OCI-LY7 (cell line): ENCODE measurements around the gene PGAP1. TPM values are rescaled to one million over a fixed set of nuclear protein-coding genes. Genes with fewer than 3 reads are reported as not detected.

Experiments used
- BruUV-seq: library from RNA; stranded (reverse); fragments of 400-500 nt; replicated peaks from 2 replicates; lab custom pipeline; 2021; lab: Mats Ljungman, UMichigan
- CTCF ChIA-PET: fragments of 300-600 bp; sonication (Branson Sonifier 250); formaldehyde crosslinking; loops from one replicate; lab custom pipeline; 2022; ENCODE audit warnings: antibody characterized with exemption; ENCODE audit not compliant: unreplicated experiment; lab: Charles Lee
- POLR2A ChIA-PET: fragments of 300-600 bp; sonication (Branson Sonifier 250); formaldehyde crosslinking; loops from one replicate; lab custom pipeline; 2022; ENCODE audit warnings: antibody characterized with exemption; lab: Charles Lee
- DNase-seq: peaks from one replicate; pipeline ENCODE4 v3.0.0-alpha.2; 2015; ENCODE audit warnings: low spot score
- H2AFZ ChIP-seq: fragments of 200-600 bp; sonication (generic), shearing (Covaris generic); 2 replicates; pipeline ENCODE4 v1.6.1; 2014; ENCODE audit warnings: mild to moderate bottlenecking, antibody characterized with exemption, low read length, moderate library complexity
- H3K27ac ChIP-seq: fragments of 200-600 bp; sonication (generic); 2 replicates; pipeline ENCODE4 v1.5.1; 2014; ENCODE audit warnings: mixed run types, low read depth, mild to moderate bottlenecking, moderate library complexity, low read length, inconsistent platforms; ENCODE audit not compliant: poor library complexity, severe bottlenecking
- H3K36me3 ChIP-seq: fragments of 200-600 bp; sonication (generic); 2 replicates; pipeline ENCODE4 v1.6.1; 2014; ENCODE audit warnings: mild to moderate bottlenecking, antibody characterized with exemption, low read length, moderate library complexity, mixed read lengths; ENCODE audit not compliant: insufficient read depth
- H3K4me1 ChIP-seq: fragments of 200-600 bp; sonication (generic); 2 replicates; pipeline ENCODE4 v1.5.1; 2014; ENCODE audit warnings: mild to moderate bottlenecking, low read length; ENCODE audit not compliant: insufficient read depth, poor library complexity, severe bottlenecking
- H3K4me2 ChIP-seq: fragments of 200-600 bp; sonication (generic); 2 replicates; pipeline ENCODE4 v1.6.1; 2014; ENCODE audit warnings: mild to moderate bottlenecking, low read length
- H3K4me3 ChIP-seq: fragments of 200-600 bp; sonication (generic); 2 replicates; pipeline ENCODE4 v1.5.1; 2014; ENCODE audit warnings: mild to moderate bottlenecking, low read depth, low read length; ENCODE audit not compliant: poor library complexity, severe bottlenecking
- H3K79me2 ChIP-seq: fragments of 200-600 bp; sonication (generic); 2 replicates; pipeline ENCODE4 v1.6.1; 2016; ENCODE audit warnings: low read depth, mild to moderate bottlenecking, low read length, moderate library complexity, mixed read lengths; ENCODE audit not compliant: insufficient read depth
- H3K9me2 ChIP-seq: fragments of 200-600 bp; sonication (generic); 2 replicates; pipeline ENCODE4 v1.6.1; 2016; ENCODE audit warnings: mild to moderate bottlenecking, low read length, mixed read lengths; ENCODE audit not compliant: insufficient read depth
- H3K9me3 ChIP-seq: fragments of 200-600 bp; sonication (generic); 2 replicates; pipeline ENCODE4 v1.6.1; 2014; ENCODE audit warnings: mild to moderate bottlenecking, mixed run types, low read length, mixed read lengths
- H4K20me1 ChIP-seq: fragments of 200-600 bp; sonication (generic); 2 replicates; pipeline ENCODE4 v1.6.1; 2014; ENCODE audit warnings: mild to moderate bottlenecking, antibody characterized with exemption, low read length, moderate library complexity, mixed read lengths; ENCODE audit not compliant: insufficient read depth
- EZH2phosphoT487 ChIP-seq: fragments of 200-600 bp; sonication (generic); IDR thresholded peaks from 2 replicates; pipeline ENCODE4 v1.6.1; 2018; ENCODE audit warnings: low read depth, borderline replicate concordance, mild to moderate bottlenecking, mixed run types, antibody characterized with exemption, low read length, moderate library complexity, mixed read lengths
- intact Hi-C: fragments of 100-400 bp; cut with micrococcal nuclease; formaldehyde crosslinking; loops from one replicate; pipeline ENCODE4 v1.10.0; 2022; ENCODE audit not compliant: unreplicated experiment
- total RNA-seq, 2 experiments: library from RNA; depleted of rRNA in 1 of 2; stranded (reverse); fragments of >200 nt in 1 of 2; shearing (Covaris generic) in 1 of 2; gene quantifications; 2 replicates each; pipeline ENCODE4 v1.2.3, GENCODE V29; 2014 to 2022
- TF ChIP-seq, protein P1 (sequence below): fragments of 200-600 bp; sonication (generic); conservative IDR thresholded peaks from 2 replicates; pipeline ENCODE4 v1.5.1; 2014; ENCODE audit warnings: mild to moderate bottlenecking, antibody characterized with exemption, low read length, moderate library complexity, mixed read lengths

PGAP1 gene
- total RNA-seq, 2 experiments from 2014 or later, result 0.54 to 1.9 TPM

GRCh38 chr2:196963043-196963442 is 36.5 kb upstream of the PGAP1 start:
- Histone ChIP-seq H4K20me1 (no peaks in the 10 kb centered on the region), H3K9me3 (no peaks in the 10 kb centered on the region), H3K4me3 (no peak overlapping the region), H3K4me2 (no peak overlapping the region), H3K79me2 (no peaks in the 10 kb centered on the region), H3K9me2 (no peaks in the 10 kb centered on the region), H3K36me3 (no peaks in the 10 kb centered on the region), H2AFZ (no peak overlapping the region), H3K4me1 (no peaks in the 10 kb centered on the region), H3K27ac (no peak overlapping the region)
- intact Hi-C loops, result no loop called here
- CTCF ChIA-PET, result no interaction called here
- BruUV-seq, result no TSS peak
- POLR2A ChIA-PET, result no interaction called here
- TF ChIP-seq, protein P1, sequence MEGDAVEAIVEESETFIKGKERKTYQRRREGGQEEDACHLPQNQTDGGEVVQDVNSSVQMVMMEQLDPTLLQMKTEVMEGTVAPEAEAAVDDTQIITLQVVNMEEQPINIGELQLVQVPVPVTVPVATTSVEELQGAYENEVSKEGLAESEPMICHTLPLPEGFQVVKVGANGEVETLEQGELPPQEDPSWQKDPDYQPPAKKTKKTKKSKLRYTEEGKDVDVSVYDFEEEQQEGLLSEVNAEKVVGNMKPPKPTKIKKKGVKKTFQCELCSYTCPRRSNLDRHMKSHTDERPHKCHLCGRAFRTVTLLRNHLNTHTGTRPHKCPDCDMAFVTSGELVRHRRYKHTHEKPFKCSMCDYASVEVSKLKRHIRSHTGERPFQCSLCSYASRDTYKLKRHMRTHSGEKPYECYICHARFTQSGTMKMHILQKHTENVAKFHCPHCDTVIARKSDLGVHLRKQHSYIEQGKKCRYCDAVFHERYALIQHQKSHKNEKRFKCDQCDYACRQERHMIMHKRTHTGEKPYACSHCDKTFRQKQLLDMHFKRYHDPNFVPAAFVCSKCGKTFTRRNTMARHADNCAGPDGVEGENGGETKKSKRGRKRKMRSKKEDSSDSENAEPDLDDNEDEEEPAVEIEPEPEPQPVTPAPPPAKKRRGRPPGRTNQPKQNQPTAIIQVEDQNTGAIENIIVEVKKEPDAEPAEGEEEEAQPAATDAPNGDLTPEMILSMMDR, result no peak
- TF ChIP-seq EZH2phosphoT487, result no peak
- no peak for DNase-seq

- no peaks in the 10 kb centered on the region for H3K9me3 ChIP-seq
- ChIA-PET CTCF (no interaction called here), POLR2A (no interaction called here)
- no peak for DNase-seq
- no peaks in the 10 kb centered on the region for H4K20me1 ChIP-seq
- no peak overlapping the region for H2AFZ ChIP-seq
- no TSS peak for BruUV-seq
- intact Hi-C loops, result no loop called here
- H3K4me3 ChIP-seq, result no peak overlapping the region
- no peaks in the 10 kb centered on the region for H3K9me2 ChIP-seq
- no peak for TF ChIP-seq EZH2phosphoT487
- TF ChIP-seq, protein P1, result no peak
- H3K4me1 ChIP-seq, result no peaks in the 10 kb centered on the region
- no peaks in the 10 kb centered on the region for H3K79me2 ChIP-seq
- H3K36me3 ChIP-seq, result no peaks in the 10 kb centered on the region
- no peak overlapping the region for H3K4me2 ChIP-seq
- no peak overlapping the region for H3K27ac ChIP-seq
Observed at GRCh38 chr2:196962325-196962724, 35.8 kb upstream of the PGAP1 start.

- ChIA-PET CTCF (no interaction called here), POLR2A (no interaction called here)
- H3K9me2 ChIP-seq, result no peaks in the 10 kb centered on the region
- no peaks in the 10 kb centered on the region for H3K36me3 ChIP-seq
- no peak for TF ChIP-seq EZH2phosphoT487
- TF ChIP-seq, protein P1, result no peak
- no TSS peak for BruUV-seq
- no peak overlapping the region; the same call in 1 of the 2 replicates for H2AFZ ChIP-seq
- no peaks in the 10 kb centered on the region for H3K4me1 ChIP-seq
- no peaks in the 10 kb centered on the region for H4K20me1 ChIP-seq
- H3K4me3 ChIP-seq, result no peak overlapping the region
- intact Hi-C loops, result no loop called here
- no peaks in the 10 kb centered on the region for H3K9me3 ChIP-seq
- H3K27ac ChIP-seq, result no peak overlapping the region
- no peak overlapping the region for H3K4me2 ChIP-seq
- no peak for DNase-seq
- H3K79me2 ChIP-seq, result no peaks in the 10 kb centered on the region
Observed at GRCh38 chr2:196961889-196962288, 35.4 kb upstream of the PGAP1 start.
